ENCODE results near the gene CAPZA1.

GRCh38 chr1:112698366-112699310, 79.0 kb downstream of the CAPZA1 start:
- TF ChIP-seq, protein P1, sequence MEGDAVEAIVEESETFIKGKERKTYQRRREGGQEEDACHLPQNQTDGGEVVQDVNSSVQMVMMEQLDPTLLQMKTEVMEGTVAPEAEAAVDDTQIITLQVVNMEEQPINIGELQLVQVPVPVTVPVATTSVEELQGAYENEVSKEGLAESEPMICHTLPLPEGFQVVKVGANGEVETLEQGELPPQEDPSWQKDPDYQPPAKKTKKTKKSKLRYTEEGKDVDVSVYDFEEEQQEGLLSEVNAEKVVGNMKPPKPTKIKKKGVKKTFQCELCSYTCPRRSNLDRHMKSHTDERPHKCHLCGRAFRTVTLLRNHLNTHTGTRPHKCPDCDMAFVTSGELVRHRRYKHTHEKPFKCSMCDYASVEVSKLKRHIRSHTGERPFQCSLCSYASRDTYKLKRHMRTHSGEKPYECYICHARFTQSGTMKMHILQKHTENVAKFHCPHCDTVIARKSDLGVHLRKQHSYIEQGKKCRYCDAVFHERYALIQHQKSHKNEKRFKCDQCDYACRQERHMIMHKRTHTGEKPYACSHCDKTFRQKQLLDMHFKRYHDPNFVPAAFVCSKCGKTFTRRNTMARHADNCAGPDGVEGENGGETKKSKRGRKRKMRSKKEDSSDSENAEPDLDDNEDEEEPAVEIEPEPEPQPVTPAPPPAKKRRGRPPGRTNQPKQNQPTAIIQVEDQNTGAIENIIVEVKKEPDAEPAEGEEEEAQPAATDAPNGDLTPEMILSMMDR (IDR thresholded peaks at IDR 0.05; ENCODE audit: insufficient read depth, low read depth, low read length) = no peak
- no peak for TF ChIP-seq EZH2 (IDR thresholded peaks at IDR 0.05; ENCODE audit: insufficient read depth, low read length)
